ENCODE measurements around the gene FFAR4. TPM values are rescaled to one million over a fixed set of nuclear protein-coding genes. Genes with fewer than 3 reads are reported as not detected.

FFAR4 gene
- total RNA-seq, 1 experiment from 2014 or later: 2.7 TPM

DNA sequence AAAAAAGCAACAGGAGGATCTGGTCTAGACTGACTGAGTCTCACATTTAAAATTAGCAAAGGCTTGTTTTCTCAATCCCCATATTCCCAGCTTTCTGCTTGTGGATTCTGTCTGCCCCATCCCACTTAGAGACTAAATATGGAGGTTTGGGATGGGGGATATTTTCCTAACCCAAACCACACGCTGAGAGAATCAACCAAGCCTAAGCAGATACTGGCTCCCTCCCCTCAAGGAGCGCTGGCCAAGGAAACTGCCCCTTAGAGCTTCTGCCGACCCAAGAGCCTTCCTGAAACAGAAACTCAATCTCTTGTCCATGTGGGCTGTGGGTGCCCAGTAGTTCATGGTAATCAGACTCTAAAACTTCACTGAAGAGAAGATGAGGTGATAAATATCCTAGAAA is 3.9 kb downstream of the FFAR4 start:
- ChIA-PET CTCF (no interaction called here), POLR2A (no interaction called here)
- Mint-ChIP-seq H3K4me3 (ENCODE audit: unreplicated experiment) (no peak overlapping the region), H3K4me1 (ENCODE audit: low read depth, unreplicated experiment) (peaks cover 23% of the 10 kb centered on the region), H3K36me3 (ENCODE audit: insufficient read depth, unreplicated experiment) (no peaks in the 10 kb centered on the region), H3K27ac (ENCODE audit: unreplicated experiment) (no peak overlapping the region), H3K27me3 (ENCODE audit: insufficient read depth, unreplicated experiment) (no peaks in the 10 kb centered on the region), H3K9me3 (ENCODE audit: unreplicated experiment) (no peaks in the 10 kb centered on the region)
- TF ChIP-seq, protein P1, sequence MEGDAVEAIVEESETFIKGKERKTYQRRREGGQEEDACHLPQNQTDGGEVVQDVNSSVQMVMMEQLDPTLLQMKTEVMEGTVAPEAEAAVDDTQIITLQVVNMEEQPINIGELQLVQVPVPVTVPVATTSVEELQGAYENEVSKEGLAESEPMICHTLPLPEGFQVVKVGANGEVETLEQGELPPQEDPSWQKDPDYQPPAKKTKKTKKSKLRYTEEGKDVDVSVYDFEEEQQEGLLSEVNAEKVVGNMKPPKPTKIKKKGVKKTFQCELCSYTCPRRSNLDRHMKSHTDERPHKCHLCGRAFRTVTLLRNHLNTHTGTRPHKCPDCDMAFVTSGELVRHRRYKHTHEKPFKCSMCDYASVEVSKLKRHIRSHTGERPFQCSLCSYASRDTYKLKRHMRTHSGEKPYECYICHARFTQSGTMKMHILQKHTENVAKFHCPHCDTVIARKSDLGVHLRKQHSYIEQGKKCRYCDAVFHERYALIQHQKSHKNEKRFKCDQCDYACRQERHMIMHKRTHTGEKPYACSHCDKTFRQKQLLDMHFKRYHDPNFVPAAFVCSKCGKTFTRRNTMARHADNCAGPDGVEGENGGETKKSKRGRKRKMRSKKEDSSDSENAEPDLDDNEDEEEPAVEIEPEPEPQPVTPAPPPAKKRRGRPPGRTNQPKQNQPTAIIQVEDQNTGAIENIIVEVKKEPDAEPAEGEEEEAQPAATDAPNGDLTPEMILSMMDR (IDR thresholded peaks at IDR 0.05; ENCODE audit: insufficient read depth in 1 of 2, low read depth in 1 of 2, low read length in 1 of 2, severe bottlenecking in 1 of 2, unreplicated experiment in 1 of 2): no peak
- no peaks in the 10 kb centered on the region for H3K27me3 ChIP-seq (replicated peaks; ENCODE audit: control insufficient read depth, insufficient read depth, low read length)
- H3K9me3 ChIP-seq: no peaks in the 10 kb centered on the region
- H3K4me3 ChIP-seq (ENCODE audit: low read depth, low read length): no peak overlapping the region
- DNase-seq: no peak
- intact Hi-C loops (cut with micrococcal nuclease; ENCODE audit: unreplicated experiment): no loop called here
- H3K4me1 ChIP-seq: peaks cover 40% of the 10 kb centered on the region
- BruUV-seq (replicated peaks): no TSS peak
- H3K36me3 ChIP-seq (ENCODE audit: control insufficient read depth, insufficient read depth, low read length): no peaks in the 10 kb centered on the region

DNA sequence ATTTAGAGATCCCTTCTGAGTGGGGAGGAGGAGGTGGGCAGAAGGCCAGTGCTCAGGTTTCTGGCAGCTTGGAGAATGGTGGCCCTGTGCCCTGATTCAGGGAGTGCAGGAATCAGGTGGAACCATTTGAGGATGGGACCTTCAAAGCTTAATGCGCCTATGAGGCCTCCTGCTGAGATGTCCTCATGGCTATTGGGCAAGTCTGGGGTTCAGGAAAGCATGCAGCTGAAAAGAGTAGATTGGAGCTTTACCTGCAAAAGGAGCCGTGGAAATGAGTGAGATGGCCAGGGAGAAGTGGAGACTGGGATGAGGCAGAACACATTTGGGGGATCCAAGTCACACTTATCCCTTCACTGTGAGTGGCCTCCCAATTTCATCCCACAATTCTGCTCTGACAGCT is 6.1 kb downstream of the FFAR4 start:
- ChIA-PET POLR2A (no interaction called here), CTCF (no interaction called here)
- Histone ChIP-seq H3K27me3 (replicated peaks; ENCODE audit: control insufficient read depth, insufficient read depth, low read length) (no peaks in the 10 kb centered on the region), H3K9me3 (no peaks in the 10 kb centered on the region), H3K36me3 (ENCODE audit: control insufficient read depth, insufficient read depth, low read length) (no peaks in the 10 kb centered on the region), H3K4me1 (peaks cover 34% of the 10 kb centered on the region), H3K4me3 (ENCODE audit: low read depth, low read length) (no peak overlapping the region)
- TF ChIP-seq, protein P1 (IDR thresholded peaks at IDR 0.05; ENCODE audit: insufficient read depth in 1 of 2, low read depth in 1 of 2, low read length in 1 of 2, severe bottlenecking in 1 of 2, unreplicated experiment in 1 of 2): no peak
- no peaks in the 10 kb centered on the region for H3K27me3 Mint-ChIP-seq (ENCODE audit: insufficient read depth, unreplicated experiment)
- intact Hi-C loops (cut with micrococcal nuclease; ENCODE audit: unreplicated experiment): no loop called here
- no peak for DNase-seq
- no TSS peak for BruUV-seq (replicated peaks)
- no peak overlapping the region for H3K27ac Mint-ChIP-seq (ENCODE audit: unreplicated experiment)
- H3K4me3 Mint-ChIP-seq (ENCODE audit: unreplicated experiment): no peak overlapping the region
- H3K4me1 Mint-ChIP-seq (ENCODE audit: low read depth, unreplicated experiment): peaks cover 29% of the 10 kb centered on the region
- no peaks in the 10 kb centered on the region for H3K9me3 Mint-ChIP-seq (ENCODE audit: unreplicated experiment)
- no peaks in the 10 kb centered on the region for H3K36me3 Mint-ChIP-seq (ENCODE audit: insufficient read depth, unreplicated experiment)

DNA sequence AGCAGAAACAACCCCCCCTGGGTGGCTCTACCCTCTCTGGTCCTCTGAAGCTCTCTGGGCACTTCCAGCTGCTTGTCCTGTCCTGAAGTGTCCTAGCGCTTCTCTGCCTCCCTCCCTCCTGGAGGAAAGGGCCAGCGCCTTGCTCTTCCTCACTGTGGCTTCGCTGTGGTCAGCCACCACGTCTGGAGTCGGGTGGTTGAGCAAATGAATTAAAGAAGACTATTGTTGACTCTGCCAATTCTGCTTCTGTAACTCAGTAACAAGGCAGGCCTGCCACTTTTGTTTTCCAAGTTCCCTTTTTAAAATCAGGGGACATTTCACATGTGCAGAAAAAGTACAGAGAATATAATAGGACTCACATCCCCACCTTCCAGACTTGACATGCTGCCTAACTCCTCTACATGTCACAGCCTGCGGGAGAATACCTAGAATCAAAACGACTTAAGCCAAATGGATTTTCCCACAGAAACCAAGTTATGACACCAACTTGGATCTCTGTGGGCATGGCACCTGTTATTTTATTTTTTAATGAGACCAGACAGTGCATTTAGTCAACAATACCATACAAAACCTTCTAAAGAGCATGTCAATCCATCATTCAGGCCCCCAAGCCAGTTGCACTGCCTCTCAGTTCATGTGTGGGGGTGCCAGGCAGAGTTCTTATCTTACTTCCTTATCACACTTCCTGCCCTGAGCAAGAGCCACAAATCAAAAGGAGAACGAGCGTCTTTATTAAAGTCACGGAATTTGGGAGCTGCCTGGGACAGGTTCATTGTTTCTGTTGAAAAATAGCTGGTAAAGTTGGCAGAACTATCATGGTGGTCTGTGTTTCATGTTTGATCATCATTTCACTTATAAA is 6.8 kb downstream of the FFAR4 start:
- H3K4me3 Mint-ChIP-seq (ENCODE audit: unreplicated experiment): no peak overlapping the region
- CTCF ChIA-PET: no interaction called here
- no TSS peak for BruUV-seq (replicated peaks)
- Histone ChIP-seq H3K27me3 (replicated peaks; ENCODE audit: control insufficient read depth, insufficient read depth, low read length) (no peaks in the 10 kb centered on the region), H3K9me3 (no peaks in the 10 kb centered on the region), H3K4me1 (peaks cover 37% of the 10 kb centered on the region), H3K36me3 (ENCODE audit: control insufficient read depth, insufficient read depth, low read length) (no peaks in the 10 kb centered on the region), H3K4me3 (ENCODE audit: low read depth, low read length) (no peak overlapping the region)
- TF ChIP-seq, protein P1 (IDR thresholded peaks at IDR 0.05; ENCODE audit: insufficient read depth in 1 of 2, low read depth in 1 of 2, low read length in 1 of 2, severe bottlenecking in 1 of 2, unreplicated experiment in 1 of 2): no peak
- H3K27me3 Mint-ChIP-seq (ENCODE audit: insufficient read depth, unreplicated experiment): no peaks in the 10 kb centered on the region
- no peak for DNase-seq
- H3K9me3 Mint-ChIP-seq (ENCODE audit: unreplicated experiment): no peaks in the 10 kb centered on the region
- H3K4me1 Mint-ChIP-seq (ENCODE audit: low read depth, unreplicated experiment): peaks cover 34% of the 10 kb centered on the region
- no peak overlapping the region for H3K27ac Mint-ChIP-seq (ENCODE audit: unreplicated experiment)
- intact Hi-C loops (cut with micrococcal nuclease; ENCODE audit: unreplicated experiment): no loop called here
- POLR2A ChIA-PET: no interaction called here
- H3K36me3 Mint-ChIP-seq (ENCODE audit: insufficient read depth, unreplicated experiment): no peaks in the 10 kb centered on the region

All from Caco-2 (cell line).